ENCODE results near the gene MAGEB4. TPM values are rescaled to one million over a fixed set of nuclear protein-coding genes. Genes with fewer than 3 reads are reported as not detected.
"Not testable (repeated sequence)": the region's sequence is repeated elsewhere in the genome, so short reads cannot be mapped to it uniquely, and the experiment has no call there.

MAGEB4 gene, protein sequence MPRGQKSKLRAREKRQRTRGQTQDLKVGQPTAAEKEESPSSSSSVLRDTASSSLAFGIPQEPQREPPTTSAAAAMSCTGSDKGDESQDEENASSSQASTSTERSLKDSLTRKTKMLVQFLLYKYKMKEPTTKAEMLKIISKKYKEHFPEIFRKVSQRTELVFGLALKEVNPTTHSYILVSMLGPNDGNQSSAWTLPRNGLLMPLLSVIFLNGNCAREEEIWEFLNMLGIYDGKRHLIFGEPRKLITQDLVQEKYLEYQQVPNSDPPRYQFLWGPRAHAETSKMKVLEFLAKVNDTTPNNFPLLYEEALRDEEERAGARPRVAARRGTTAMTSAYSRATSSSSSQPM
- total RNA-seq (2014; rRNA removed; shearing (Covaris generic)) = not detected in 2 replicates

DNA sequence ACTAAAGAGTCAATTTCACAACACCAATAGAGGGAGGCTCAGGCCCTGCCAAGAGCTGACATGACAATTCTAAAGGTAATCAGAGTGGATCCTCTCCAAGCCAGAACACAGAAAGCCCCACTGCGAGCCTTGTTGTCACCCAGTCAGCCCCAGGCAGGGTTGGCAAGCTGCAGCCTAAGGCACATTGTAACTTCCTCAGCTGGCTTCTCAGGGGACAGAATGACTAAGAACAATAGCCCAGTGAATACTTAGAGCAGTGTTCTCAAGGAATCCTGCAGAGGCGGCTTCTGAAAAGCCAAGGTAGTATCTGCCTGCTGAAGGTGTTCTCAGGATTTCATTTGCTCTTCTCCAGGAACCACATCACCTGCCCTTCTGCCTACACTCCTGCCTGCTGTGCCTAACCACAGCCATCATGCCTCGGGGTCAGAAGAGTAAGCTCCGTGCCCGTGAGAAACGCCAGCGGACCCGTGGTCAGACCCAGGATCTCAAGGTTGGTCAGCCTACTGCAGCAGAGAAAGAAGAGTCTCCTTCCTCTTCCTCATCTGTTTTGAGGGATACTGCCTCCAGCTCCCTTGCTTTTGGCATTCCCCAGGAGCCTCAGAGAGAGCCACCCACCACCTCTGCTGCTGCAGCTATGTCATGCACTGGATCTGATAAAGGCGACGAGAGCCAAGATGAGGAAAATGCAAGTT, at the start of gene MAGEB4:
Gene MAGEB4, plus strand, starts transcription at position 277 of the 692 bp plus-strand sequence. Its CDS starts 136 bp downstream, at position 413.
- no peak within 1 kb of the TSS for H3K27ac ChIP-seq
- no peak within 1 kb of the TSS for H3K4me3 ChIP-seq

DNA sequence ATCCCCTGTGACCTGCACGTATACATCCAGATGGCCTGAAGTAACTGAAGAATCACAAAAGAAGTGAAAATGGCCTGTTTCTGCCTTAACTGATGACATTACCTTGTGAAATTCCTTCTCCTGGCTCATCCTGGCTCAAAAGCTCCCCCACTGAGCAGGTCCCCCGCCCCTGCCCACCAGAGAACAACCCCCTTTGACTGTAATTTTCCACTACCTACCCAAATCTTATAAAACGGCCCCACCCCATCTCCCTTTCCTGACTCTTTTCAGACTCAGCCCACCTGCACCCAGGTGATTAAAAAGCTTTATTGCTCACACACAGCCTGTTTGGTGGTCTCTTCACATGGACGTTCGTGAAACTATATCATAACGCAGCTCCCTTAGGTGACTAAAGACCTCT, 47.9 kb upstream of the MAGEB4 start:
- not testable (repeated sequence) for H3K4me1 ChIP-seq (replicated peaks); H3K9me3 ChIP-seq (replicated peaks); H3K27ac ChIP-seq; H3K4me3 ChIP-seq; H3K27me3 ChIP-seq (replicated peaks); DNase-seq (ENCODE audit: low read depth in 1 of 2, low spot score in 2 of 2); H3K36me3 ChIP-seq

More for the DNA sequence above, at the start of gene MAGEB4:
- H3K27me3 ChIP-seq (replicated peaks) = no peaks in the 10 kb centered on the region
- H3K36me3 ChIP-seq = no peaks in the 10 kb centered on the region
- no peak for DNase-seq (ENCODE audit: low read depth in 1 of 2, low spot score in 2 of 2)
- no peaks in the 10 kb centered on the region for H3K9me3 ChIP-seq (replicated peaks)
- no peaks in the 10 kb centered on the region for H3K4me1 ChIP-seq (replicated peaks)

- no peaks in the 10 kb centered on the region for H3K4me1 ChIP-seq (replicated peaks)
- no peaks in the 10 kb centered on the region for H3K9me3 ChIP-seq (replicated peaks)
- no peak overlapping the region for H3K27ac ChIP-seq
- H3K36me3 ChIP-seq = no peaks in the 10 kb centered on the region
- H3K4me3 ChIP-seq = no peak overlapping the region
- DNase-seq (ENCODE audit: low read depth in 1 of 2, low spot score in 2 of 2) = no peak
- no peaks in the 10 kb centered on the region for H3K27me3 ChIP-seq (replicated peaks)
These were observed 45.5 kb upstream of the MAGEB4 start for GRCh38 chrX:30196322-30196721.

DNA sequence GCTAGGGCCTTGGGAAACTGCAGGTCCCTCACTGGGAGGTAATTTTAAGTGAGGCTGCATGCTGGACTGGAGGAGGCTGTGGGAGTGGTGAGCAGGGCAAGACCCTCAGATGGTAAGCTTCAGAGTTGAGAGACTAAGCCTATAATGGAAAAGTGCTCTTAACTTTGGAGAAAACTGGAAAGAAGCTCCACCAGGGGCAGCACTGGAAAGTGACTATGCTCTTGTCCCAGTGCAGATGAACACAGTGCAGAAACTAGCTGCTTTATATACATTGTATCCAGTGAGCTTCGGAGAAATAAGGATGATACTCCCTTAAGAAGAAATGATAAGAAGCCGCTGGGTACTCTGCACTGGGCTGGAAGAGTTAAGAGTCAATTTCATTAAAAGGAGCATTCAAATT, 29.6 kb upstream of the MAGEB4 start:
- H3K36me3 ChIP-seq = no peaks in the 10 kb centered on the region
- H3K27ac ChIP-seq = no peak overlapping the region
- H3K27me3 ChIP-seq (replicated peaks) = no peaks in the 10 kb centered on the region
- H3K4me1 ChIP-seq (replicated peaks) = no peaks in the 10 kb centered on the region
- no peak for DNase-seq (ENCODE audit: low read depth in 1 of 2, low spot score in 2 of 2)
- H3K4me3 ChIP-seq = no peak overlapping the region
- H3K9me3 ChIP-seq (replicated peaks) = no peaks in the 10 kb centered on the region

DNA sequence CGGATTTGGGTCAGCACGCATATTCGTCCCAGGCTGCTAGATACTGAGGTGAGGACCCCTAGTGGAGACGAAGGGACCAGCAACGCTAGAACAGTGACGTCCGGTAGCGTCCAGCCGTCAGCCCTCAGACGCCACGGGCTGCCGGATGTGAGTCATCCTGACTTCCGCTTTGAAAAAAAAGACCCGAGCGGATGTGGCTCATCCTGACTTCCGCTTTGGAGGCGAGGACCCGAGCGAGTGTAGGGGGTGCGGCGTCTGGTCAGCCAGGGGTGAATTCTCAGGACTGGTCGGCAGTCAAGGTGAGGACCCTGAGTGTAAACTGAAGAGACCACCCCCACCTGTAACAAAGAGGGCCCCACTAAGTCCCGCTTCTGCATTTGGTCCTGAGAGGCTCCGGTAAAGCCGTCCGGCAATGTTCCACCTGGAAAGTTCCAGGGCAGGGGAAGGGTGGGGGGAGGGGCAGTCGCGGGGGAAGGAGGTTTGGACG, 26.4 kb upstream of the MAGEB4 start, which contains the start of gene MAGEB2:
Gene MAGEB2, plus strand, starts transcription at position 207 of the 487 bp plus-strand sequence. CDS start 3,018 bp downstream, outside the sequence.
- no peaks in the 10 kb centered on the region for H3K4me1 ChIP-seq (replicated peaks)
- no peak within 1 kb of the TSS for H3K27ac ChIP-seq
- H3K36me3 ChIP-seq = no peaks in the 10 kb centered on the region
- H3K9me3 ChIP-seq (replicated peaks) = no peaks in the 10 kb centered on the region
- no peak for DNase-seq (ENCODE audit: low read depth in 1 of 2, low spot score in 2 of 2)
- H3K4me3 ChIP-seq = no peak within 1 kb of the TSS
- H3K27me3 ChIP-seq (replicated peaks) = no peaks in the 10 kb centered on the region

- no peaks in the 10 kb centered on the region for H3K36me3 ChIP-seq
- H3K9me3 ChIP-seq (replicated peaks) = no peaks in the 10 kb centered on the region
- no peaks in the 10 kb centered on the region for H3K4me1 ChIP-seq (replicated peaks)
- H3K27ac ChIP-seq = no peak overlapping the region
- no peaks in the 10 kb centered on the region for H3K27me3 ChIP-seq (replicated peaks)
- no peak overlapping the region for H3K4me3 ChIP-seq
- no peak for DNase-seq (ENCODE audit: low read depth in 1 of 2, low spot score in 2 of 2)
These were observed 24.3 kb upstream of the MAGEB4 start for GRCh38 chrX:30217465-30217864.

- Histone ChIP-seq H3K4me1 (replicated peaks) (no peaks in the 10 kb centered on the region), H3K36me3 (no peaks in the 10 kb centered on the region), H3K27me3 (replicated peaks) (no peaks in the 10 kb centered on the region), H3K4me3 (no peak overlapping the region), H3K9me3 (replicated peaks) (no peaks in the 10 kb centered on the region), H3K27ac (no peak overlapping the region)
- no peak for DNase-seq (ENCODE audit: low read depth in 1 of 2, low spot score in 2 of 2)
These were observed 22.4 kb upstream of the MAGEB4 start for GRCh38 chrX:30219372-30219771.

DNA sequence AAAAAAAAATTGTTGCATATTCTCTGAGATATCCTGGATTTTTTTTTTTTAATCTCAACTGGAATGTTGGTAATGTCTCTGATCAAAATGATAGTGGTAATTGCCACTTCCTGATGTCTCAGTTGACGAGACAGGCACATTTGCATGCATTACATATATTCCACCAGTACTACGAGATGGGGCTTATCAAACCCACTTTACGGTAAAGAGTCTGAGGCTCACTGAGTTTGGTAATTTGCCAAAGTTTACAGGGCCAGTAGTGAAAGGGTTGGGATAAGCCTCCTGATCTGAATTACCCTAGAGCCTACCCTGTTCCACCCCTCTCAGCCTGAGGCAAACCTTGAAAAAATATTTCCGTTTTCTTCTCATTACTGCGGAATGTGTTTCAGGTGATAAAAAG, 21.1 kb upstream of the MAGEB4 start:
- H3K27ac ChIP-seq = no peak overlapping the region
- H3K4me3 ChIP-seq = no peak overlapping the region
- no peaks in the 10 kb centered on the region for H3K36me3 ChIP-seq
- no peaks in the 10 kb centered on the region for H3K27me3 ChIP-seq (replicated peaks)
- H3K9me3 ChIP-seq (replicated peaks) = no peaks in the 10 kb centered on the region
- no peaks in the 10 kb centered on the region for H3K4me1 ChIP-seq (replicated peaks)
- DNase-seq (ENCODE audit: low read depth in 1 of 2, low spot score in 2 of 2) = no peak

DNA sequence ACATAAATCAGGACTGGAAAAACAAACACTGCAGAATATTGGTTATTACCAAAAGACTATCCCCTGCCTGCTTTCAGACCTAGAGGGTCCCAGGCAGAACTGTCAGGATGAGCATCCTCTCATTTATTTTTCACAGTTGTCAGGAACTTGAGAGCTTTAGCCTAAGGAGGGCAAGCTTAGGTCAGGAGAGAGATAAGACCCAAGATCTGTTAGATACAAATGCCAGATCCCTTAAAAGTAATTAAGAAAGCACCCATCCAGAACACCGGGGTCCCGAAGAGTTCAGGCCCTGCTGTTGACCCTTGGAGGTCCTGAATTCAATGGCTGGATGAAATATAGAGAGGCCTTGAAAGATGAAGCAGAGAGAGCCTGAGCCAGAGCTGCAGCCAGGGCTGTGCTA, 17.3 kb upstream of the MAGEB4 start:
- H3K27me3 ChIP-seq (replicated peaks) = no peaks in the 10 kb centered on the region
- H3K9me3 ChIP-seq (replicated peaks) = no peaks in the 10 kb centered on the region
- H3K36me3 ChIP-seq = no peaks in the 10 kb centered on the region

GRCh38 chrX:30228526-30228925, 13.3 kb upstream of the MAGEB4 start:
- H3K36me3 ChIP-seq = no peaks in the 10 kb centered on the region
- H3K9me3 ChIP-seq (replicated peaks) = no peaks in the 10 kb centered on the region
- no peak overlapping the region for H3K4me3 ChIP-seq
- no peaks in the 10 kb centered on the region for H3K4me1 ChIP-seq (replicated peaks)
- no peaks in the 10 kb centered on the region for H3K27me3 ChIP-seq (replicated peaks)
- H3K27ac ChIP-seq = no peak overlapping the region
- no peak for DNase-seq (ENCODE audit: low read depth in 1 of 2, low spot score in 2 of 2)

More for the DNA sequence above, 17.3 kb upstream of the MAGEB4 start:
- Histone ChIP-seq H3K4me1 (replicated peaks) (no peaks in the 10 kb centered on the region), H3K27ac (no peak overlapping the region), H3K4me3 (no peak overlapping the region)
- no peak for DNase-seq (ENCODE audit: low read depth in 1 of 2, low spot score in 2 of 2)

DNA sequence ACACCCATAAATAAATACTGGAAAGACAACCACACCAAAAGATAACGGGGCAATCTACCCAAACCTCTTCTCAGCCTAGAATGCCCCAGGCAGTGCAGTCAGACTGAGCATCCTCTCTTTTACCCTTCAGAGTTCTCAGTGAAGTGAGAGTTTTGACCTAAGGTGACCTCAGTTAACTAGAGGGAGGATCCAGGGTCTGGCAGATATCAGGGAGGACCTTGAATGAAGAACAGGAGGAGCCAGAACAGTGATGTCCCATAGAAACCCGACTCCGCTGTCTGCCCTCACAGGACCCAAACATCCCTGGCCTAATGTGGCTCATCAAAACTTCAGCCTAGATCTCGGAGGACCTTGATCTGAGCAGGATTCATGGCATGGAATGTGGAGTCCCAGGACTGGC, 11.4 kb upstream of the MAGEB4 start, which contains the start of gene MAGEB3:
Gene MAGEB3, plus strand, starts transcription at position 263 of the 400 bp plus-strand sequence. CDS start 5,268 bp downstream, outside the sequence.
- Histone ChIP-seq H3K4me3 (no peak within 1 kb of the TSS), H3K27me3 (replicated peaks) (no peaks in the 10 kb centered on the region), H3K36me3 (no peaks in the 10 kb centered on the region), H3K27ac (no peak within 1 kb of the TSS), H3K9me3 (replicated peaks) (no peaks in the 10 kb centered on the region), H3K4me1 (replicated peaks) (no peaks in the 10 kb centered on the region)
- no peak for DNase-seq (ENCODE audit: low read depth in 1 of 2, low spot score in 2 of 2)

- Histone ChIP-seq H3K27ac (no peak within 1 kb of the TSS), H3K9me3 (replicated peaks) (no peaks in the 10 kb centered on the region), H3K27me3 (replicated peaks) (no peaks in the 10 kb centered on the region), H3K36me3 (no peaks in the 10 kb centered on the region), H3K4me3 (no peak within 1 kb of the TSS), H3K4me1 (replicated peaks) (no peaks in the 10 kb centered on the region)
- DNase-seq (ENCODE audit: low read depth in 1 of 2, low spot score in 2 of 2) = no peak
These were observed 5.1 kb downstream of the MAGEB4 start, which contains the start of gene MAGEB1 for GRCh38 chrX:30246769-30247489. Gene MAGEB1, plus strand, starts transcription at chrX:30247146. Its CDS starts 3,348 bp downstream, at chrX:30250494.

- H3K36me3 ChIP-seq = no peaks in the 10 kb centered on the region
- no peak overlapping the region for H3K4me3 ChIP-seq
- no peaks in the 10 kb centered on the region for H3K9me3 ChIP-seq (replicated peaks)
- no peak overlapping the region for H3K27ac ChIP-seq
- no peak for DNase-seq (ENCODE audit: low read depth in 1 of 2, low spot score in 2 of 2)
- no peaks in the 10 kb centered on the region for H3K4me1 ChIP-seq (replicated peaks)
- H3K27me3 ChIP-seq (replicated peaks) = no peaks in the 10 kb centered on the region
These were observed 7.1 kb downstream of the MAGEB4 start for GRCh38 chrX:30248854-30249253.
